HG03280 (cell line): ENCODE measurements around the gene ACSM5.

Source experiments
- ATAC-seq: cut with Tn5 transposase; IDR thresholded peaks from one replicate; pipeline ENCODE4 v1.9.1; 2021; ENCODE audit warnings: mild to moderate bottlenecking, moderate library complexity; ENCODE audit not compliant: unreplicated experiment

ACSM5 gene, protein sequence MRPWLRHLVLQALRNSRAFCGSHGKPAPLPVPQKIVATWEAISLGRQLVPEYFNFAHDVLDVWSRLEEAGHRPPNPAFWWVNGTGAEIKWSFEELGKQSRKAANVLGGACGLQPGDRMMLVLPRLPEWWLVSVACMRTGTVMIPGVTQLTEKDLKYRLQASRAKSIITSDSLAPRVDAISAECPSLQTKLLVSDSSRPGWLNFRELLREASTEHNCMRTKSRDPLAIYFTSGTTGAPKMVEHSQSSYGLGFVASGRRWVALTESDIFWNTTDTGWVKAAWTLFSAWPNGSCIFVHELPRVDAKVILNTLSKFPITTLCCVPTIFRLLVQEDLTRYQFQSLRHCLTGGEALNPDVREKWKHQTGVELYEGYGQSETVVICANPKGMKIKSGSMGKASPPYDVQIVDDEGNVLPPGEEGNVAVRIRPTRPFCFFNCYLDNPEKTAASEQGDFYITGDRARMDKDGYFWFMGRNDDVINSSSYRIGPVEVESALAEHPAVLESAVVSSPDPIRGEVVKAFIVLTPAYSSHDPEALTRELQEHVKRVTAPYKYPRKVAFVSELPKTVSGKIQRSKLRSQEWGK

GRCh38 chr16:20409398-20410120 is at the start of gene ACSM5:
Gene ACSM5 (plus strand): TSS chr16:20409534. CDS start chr16:20411485, 1,951 bp downstream.
- peak; percentile 33 for ATAC-seq

DNA sequence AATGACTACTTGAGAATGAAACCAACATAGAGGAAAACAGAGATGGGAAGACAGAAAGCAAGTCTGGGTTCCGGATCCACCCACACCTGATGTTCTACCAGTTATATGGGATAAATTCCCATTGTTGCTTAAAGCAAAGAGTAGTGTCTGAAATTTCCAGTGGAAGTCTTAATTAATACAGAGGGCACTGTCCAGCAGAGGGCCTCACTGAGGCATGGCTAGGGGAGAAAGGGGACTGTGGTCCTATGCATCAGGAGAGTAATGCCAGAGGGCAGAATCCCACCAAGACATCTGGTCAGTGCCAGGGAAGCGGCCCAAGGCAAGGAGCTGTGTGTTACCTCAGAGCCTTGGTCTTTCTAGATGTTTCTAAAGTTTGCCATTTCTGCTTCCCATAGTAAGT is 49.3 kb upstream of the ACSM5 start:
- no peak for ATAC-seq

- ATAC-seq = no peak
Measured at GRCh38 chr16:20363191-20363590, 46.1 kb upstream of the ACSM5 start.

DNA sequence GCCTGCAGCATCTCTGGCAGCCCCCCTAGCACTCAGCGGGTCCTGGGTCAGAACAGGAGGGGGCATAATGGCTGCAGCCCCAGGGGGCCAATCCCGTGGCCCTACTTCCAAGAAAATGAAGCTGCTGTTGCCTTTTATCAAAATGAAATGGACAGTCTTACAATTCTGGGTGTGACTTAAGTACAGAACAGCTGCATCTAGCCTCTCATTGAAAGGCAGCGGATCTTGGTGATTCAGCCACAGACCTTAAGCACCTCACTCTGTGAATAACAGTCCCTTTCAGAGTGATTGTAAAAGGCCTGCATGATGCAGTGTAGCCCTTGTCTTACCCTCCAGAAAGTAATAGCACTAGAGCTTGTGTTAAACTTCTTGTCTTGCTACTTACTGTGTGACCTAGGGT is 45.3 kb upstream of the ACSM5 start:
- no peak for ATAC-seq

DNA sequence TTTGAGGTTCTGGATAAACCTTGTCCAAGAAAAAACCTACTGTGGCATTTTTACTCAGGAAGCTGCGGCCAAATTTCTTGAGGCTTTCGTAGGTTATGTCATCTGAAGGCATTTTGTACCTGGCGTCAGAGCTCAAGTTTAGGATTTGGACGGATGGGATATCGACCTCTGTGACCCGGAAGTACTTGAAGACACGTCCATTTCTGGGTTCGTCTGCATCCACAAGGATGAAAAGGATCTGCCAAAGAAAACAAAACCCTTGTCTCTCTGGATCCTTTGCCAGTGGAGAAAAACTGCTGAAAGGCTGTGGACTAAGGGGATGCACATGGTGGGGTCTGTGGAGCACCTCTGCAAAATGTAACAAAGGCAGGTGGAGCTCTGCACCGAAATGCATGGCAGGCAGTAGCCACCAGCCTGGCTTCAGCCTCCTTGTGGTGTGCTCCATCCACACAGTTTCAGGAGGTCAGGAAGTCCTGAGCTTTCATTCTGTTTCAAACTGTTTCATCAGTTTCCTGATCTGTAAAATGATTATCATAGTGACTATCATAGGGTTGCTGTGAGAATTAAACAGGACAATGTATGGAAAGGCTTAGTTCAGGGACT is 39.8 kb upstream of the ACSM5 start:
- ATAC-seq = no peak

- ATAC-seq = no peak
Measured at GRCh38 chr16:20372701-20373100, 36.6 kb upstream of the ACSM5 start.

- ATAC-seq = no peak
Measured at GRCh38 chr16:20377181-20377580, 32.2 kb upstream of the ACSM5 start.

DNA sequence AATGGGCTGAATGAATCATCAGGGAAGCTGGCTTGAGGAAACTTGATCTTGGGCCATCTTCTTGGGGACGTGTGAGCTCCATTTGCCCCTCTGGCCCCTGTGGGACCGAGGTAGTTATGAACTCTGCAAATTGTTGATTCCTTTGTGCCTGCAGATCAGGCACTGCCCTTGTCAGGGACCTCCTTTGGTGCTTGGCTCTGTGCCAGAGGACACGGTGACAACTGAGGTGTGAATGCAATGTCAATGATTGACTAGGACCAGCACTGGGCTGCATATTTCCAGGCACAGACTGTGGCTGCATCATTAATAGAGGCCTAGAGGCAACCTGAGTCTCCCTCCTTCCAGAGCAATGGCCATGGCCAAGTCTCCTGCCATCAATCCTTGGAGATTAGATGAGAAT is 28.6 kb upstream of the ACSM5 start:
- no peak for ATAC-seq

DNA sequence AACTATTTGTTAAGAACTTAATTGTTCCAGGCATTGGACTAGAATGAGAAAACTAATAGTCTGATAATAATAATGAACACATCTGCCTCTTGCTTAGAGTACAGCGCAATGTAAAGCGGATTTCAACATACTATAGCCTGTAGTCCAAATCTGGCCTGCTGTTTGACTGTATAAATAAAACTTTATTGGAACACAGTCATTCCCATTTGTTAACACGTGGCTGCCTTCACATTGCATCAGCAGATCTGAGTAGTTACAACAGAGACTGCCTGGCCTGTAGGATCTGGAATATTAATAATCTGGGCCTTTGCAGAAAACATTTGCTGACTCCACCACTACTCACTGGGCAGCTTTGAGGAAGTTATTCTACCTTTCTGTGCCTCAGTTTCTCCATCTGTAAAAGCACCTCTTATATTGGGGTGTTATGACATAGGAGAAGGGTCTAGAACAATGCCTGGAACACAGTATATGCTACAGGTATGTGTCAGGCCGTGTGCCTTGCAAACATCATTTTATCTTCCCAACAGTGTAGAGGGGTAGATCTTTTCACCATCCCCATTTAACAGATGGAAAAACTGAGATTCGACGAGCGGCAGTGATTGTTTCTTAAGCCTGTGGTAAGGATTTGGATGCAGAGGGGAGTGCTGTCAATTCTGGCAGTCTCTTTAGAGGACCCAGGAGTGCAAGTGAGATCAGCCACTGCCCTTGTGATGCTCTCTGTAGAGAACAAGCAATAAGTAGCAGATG is 27.0 kb upstream of the ACSM5 start:
- no peak for ATAC-seq

DNA sequence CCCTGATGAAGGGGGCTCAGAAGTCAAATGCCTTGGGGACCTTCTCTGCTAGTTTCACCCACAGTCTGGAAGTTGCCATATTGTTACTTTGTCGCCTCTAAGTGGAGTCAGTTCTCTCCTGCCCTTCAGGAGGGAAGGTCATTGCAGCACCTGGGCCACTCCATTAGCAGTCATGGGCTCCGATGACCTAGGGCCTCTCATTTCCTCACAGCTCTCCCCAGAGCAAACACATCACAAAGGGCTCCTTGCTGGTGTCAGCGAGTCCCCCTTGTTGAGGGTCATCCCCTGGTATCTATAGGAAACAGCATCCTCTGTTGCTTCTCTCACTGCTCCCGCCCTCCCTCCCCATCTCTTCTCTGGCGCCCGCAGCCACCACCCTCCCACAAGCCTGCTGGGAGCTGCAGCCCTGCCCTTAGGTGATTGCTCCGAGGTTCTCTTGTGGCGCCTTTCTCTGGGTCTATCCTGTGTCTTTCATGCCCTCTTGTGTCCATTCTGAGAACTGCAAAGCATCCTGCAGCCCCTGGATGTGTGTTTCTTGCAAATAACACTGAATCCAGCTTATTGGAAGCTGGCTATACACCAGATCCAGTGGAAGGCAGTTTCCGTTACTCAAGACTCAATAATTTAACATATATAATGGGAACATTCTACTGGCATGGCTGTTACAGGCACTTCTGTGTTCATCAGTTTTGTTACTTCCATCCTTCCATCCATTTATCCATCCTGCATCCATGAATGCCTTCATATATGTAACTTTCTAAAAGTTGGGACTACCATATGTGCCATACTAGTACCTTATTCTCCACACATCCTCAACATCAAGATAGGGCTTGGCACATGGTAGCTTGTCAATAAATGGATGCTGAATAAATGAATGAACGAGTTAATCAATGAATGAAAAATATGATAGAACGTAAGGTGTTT is 26.0 kb upstream of the ACSM5 start:
- ATAC-seq = no peak

GRCh38 chr16:20385844-20386832 is 23.2 kb upstream of the ACSM5 start:
- no peak for ATAC-seq

DNA sequence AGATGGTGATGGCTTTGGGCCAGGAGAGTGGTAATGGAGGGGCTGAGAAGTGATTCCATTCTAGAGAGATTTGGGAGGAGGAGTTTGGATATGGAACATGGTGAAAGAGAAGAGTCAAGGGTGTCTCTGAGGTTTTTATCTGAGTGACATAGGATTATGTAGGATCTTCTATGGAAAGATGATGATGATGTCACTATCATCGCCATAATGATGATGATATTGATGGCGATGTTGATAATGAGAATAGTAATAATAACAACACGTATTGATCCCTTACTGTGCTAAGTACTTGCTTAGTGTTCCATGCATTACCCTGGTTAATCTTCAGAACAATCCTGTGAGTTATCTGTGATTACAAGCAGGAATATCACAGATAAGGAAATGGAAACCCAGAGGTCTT is 21.4 kb upstream of the ACSM5 start:
- ATAC-seq = no peak

GRCh38 chr16:20388854-20389253 is 20.5 kb upstream of the ACSM5 start:
- no peak for ATAC-seq

GRCh38 chr16:20391045-20391444 is 18.3 kb upstream of the ACSM5 start:
- ATAC-seq = no peak

GRCh38 chr16:20393801-20394577 is 15.3 kb upstream of the ACSM5 start:
- no peak for ATAC-seq

DNA sequence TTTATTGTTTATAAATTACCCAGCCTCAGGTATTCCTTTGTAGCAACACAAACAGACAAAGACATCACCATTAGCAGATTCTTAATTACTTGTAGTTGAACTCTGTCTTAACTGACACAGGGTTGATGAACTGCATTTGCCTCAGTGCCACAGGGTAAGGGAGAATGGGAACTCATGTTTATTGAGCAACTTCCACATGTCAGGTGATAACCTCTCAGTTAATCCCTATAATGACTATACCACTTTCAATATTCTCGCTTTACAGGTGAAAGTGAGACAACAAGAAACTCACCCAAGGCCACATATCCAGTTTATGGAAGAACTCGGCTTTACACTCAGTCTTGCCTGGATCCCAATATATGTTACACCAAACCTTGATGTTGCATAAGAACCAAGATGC is 13.4 kb upstream of the ACSM5 start:
- ATAC-seq = no peak

DNA sequence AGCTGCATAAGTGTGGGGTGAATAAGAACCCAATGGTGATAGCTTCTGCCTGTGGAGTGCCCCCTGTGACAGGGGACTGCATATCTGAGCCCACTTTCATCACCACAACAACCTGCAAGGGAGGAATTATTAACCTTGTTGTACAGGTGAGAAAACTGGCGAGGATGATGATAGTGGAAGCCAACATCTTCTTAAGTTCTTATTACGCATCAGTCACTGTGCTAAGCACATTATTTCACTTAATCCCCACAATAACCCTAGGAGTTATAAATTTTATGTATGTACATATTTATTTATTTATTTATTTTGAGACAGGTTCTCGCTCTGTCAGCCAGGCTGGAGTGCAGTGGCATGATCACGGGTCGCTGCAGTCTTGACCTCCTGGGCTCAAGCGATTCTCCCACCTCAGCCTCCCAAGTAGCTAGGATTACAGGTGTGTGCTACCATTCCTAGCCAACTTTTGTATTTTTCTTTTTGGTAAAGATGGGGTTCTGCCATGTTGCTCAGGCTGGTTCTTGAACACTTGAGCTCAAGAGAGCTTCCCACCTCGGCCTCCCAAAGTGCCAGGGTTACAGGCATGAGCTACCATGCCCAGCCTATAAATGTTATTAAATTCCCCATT is 12.4 kb upstream of the ACSM5 start:
- no peak for ATAC-seq
